Measurements from ENCODE around the gene NPHP4. TPM values are rescaled to one million over a fixed set of nuclear protein-coding genes. Genes with fewer than 3 reads are reported as not detected.

NPHP4 gene
- total and polyA plus RNA-seq, 9 of the 15 experiments (the other 6 are each of a cell fraction or from before 2014, with no cell fraction given) = 0.52 to 26.2 (median 6.7) TPM

GRCh38 chr1:5983361-5984103 lies 8.7 kb downstream of the NPHP4 start (continued):
- TF ChIP-seq, protein P1, sequence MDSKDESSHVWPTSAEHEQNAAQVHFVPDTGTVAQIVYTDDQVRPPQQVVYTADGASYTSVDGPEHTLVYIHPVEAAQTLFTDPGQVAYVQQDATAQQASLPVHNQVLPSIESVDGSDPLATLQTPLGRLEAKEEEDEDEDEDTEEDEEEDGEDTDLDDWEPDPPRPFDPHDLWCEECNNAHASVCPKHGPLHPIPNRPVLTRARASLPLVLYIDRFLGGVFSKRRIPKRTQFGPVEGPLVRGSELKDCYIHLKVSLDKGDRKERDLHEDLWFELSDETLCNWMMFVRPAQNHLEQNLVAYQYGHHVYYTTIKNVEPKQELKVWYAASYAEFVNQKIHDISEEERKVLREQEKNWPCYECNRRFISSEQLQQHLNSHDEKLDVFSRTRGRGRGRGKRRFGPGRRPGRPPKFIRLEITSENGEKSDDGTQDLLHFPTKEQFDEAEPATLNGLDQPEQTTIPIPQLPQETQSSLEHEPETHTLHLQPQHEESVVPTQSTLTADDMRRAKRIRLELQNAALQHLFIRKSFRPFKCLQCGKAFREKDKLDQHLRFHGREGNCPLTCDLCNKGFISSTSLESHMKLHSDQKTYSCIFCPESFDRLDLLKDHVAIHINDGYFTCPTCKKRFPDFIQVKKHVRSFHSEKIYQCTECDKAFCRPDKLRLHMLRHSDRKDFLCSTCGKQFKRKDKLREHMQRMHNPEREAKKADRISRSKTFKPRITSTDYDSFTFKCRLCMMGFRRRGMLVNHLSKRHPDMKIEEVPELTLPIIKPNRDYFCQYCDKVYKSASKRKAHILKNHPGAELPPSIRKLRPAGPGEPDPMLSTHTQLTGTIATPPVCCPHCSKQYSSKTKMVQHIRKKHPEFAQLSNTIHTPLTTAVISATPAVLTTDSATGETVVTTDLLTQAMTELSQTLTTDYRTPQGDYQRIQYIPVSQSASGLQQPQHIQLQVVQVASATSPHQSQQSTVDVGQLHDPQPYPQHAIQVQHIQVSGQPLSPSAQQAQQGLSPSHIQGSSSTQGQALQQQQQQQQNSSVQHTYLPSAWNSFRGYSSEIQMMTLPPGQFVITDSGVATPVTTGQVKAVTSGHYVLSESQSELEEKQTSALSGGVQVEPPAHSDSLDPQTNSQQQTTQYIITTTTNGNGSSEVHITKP (IDR thresholded peaks at IDR 0.05; ENCODE audit: partially characterized antibody) = no peak
- TF ChIP-seq ESRRB (CRISPR knock-in tag; IDR thresholded peaks at IDR 0.05; ENCODE audit: borderline replicate concordance) (no peak), DMBX1 (CRISPR knock-in tag; IDR thresholded peaks at IDR 0.05; ENCODE audit: borderline replicate concordance) (no peak), ZNF324 (CRISPR knock-in tag; IDR thresholded peaks at IDR 0.05) (no peak), ZNF232 (CRISPR knock-in tag; IDR thresholded peaks at IDR 0.05) (no peak), DPF2 (IDR thresholded peaks at IDR 0.05) (peak; percentile 71), ZNF41 (CRISPR knock-in tag; conservative IDR thresholded peaks at IDR 0.05) (no peak), RB1 (IDR thresholded peaks at IDR 0.05; ENCODE audit: low read depth) (no peak), ZNF224 (CRISPR knock-in tag; IDR thresholded peaks at IDR 0.05) (no peak), TCF15 (CRISPR knock-in tag; IDR thresholded peaks at IDR 0.05) (no peak), MAFF (IDR thresholded peaks at IDR 0.05; ENCODE audit: low read length) (peak; percentile 48; the same call in 1 of the 2 replicates), EP400 (IDR thresholded peaks at IDR 0.05) (no peak), BCOR (IDR thresholded peaks at IDR 0.05) (no peak), NRF1 (conservative IDR thresholded peaks at IDR 0.05 in 1 of 2, IDR thresholded peaks at IDR 0.05 in 1 of 2) (no peak), PTTG1 (tag; IDR thresholded peaks at IDR 0.05; ENCODE audit: low read depth) (no peak), PKNOX1 (IDR thresholded peaks at IDR 0.05) (no peak), MAFK (IDR thresholded peaks at IDR 0.05; ENCODE audit: low read length) (peak; percentile 53), ZBTB7A (IDR thresholded peaks at IDR 0.05; ENCODE audit: borderline replicate concordance, control insufficient read depth, low read depth, low read length) (peak; percentile 65; the same call in 1 of the 2 replicates), NFE2 (IDR thresholded peaks at IDR 0.05; ENCODE audit: low read depth) (peak; percentile 84), RBM34 (IDR thresholded peaks at IDR 0.05; ENCODE audit: borderline replicate concordance, insufficient read depth, low read length) (no peak), ZC3H8 (IDR thresholded peaks at IDR 0.05) (no peak), ZNF134 (CRISPR knock-in tag; conservative IDR thresholded peaks at IDR 0.05) (no peak), CBFA2T3 (IDR thresholded peaks at IDR 0.05) (no peak)
